CD4-positive, CD25-positive, alpha-beta regulatory T cell (primary cell): ENCODE results near the gene TMEM132C. TPM values are rescaled to one million over a fixed set of nuclear protein-coding genes. Genes with fewer than 3 reads are reported as not detected.

Experiments
- ATAC-seq, 2 donors: fragments of 150-1000 bp; cut with Tn5 transposase; one replicate each; pipeline ENCODE4 v1.10.0; 2021; ENCODE audit warnings: low read depth in 2 of 2, moderate number of reproducible peaks in 2 of 2, moderate library complexity in 1 of 2
- DNase-seq, 3 donors: peaks; one replicate each; pipeline versions ENCODE4 v3.0.0 to v3.0.0-alpha.2; 2012 to 2022; ENCODE audit warnings: mixed read lengths in 1 of 3
- H3K27ac ChIP-seq: one replicate; pipeline ENCODE4 v1.7.0; 2013; ENCODE audit warnings: mild to moderate bottlenecking, low read length; ENCODE audit not compliant: insufficient read depth, poor library complexity, severe bottlenecking
- H3K27me3 ChIP-seq: one replicate; pipeline ENCODE4 v1.7.0; 2013; ENCODE audit warnings: low read length; ENCODE audit not compliant: control insufficient read depth, insufficient read depth
- H3K36me3 ChIP-seq: one replicate; pipeline ENCODE4 v1.7.0; 2013; ENCODE audit warnings: mild to moderate bottlenecking, low read length, moderate library complexity; ENCODE audit not compliant: control insufficient read depth, insufficient read depth
- H3K4me1 ChIP-seq: 2 replicates; pipeline ENCODE4 v1.7.0; 2013; ENCODE audit warnings: mild to moderate bottlenecking, low read length; ENCODE audit not compliant: insufficient read depth, control insufficient read depth, poor library complexity, severe bottlenecking
- H3K4me3 ChIP-seq: one replicate; pipeline ENCODE4 v1.7.0; 2013; ENCODE audit warnings: low read depth, mild to moderate bottlenecking, low read length, moderate library complexity
- H3K9me3 ChIP-seq, 2 experiments: 1 replicate in 1 of 2; 2 replicates in 1 of 2; pipeline ENCODE4 v1.7.0; 2013; ENCODE audit warnings: low read length in 2 of 2, mild to moderate bottlenecking in 1 of 2, moderate library complexity in 1 of 2; ENCODE audit not compliant: control insufficient read depth in 2 of 2
- H3K27ac Mint-ChIP-seq, 3 donors: one replicate each; pipeline ENCODE4 v1.8.0; 2020 to 2022; ENCODE audit warnings: mild to moderate bottlenecking in 3 of 3, mixed read lengths in 3 of 3, moderate library complexity in 2 of 3
- H3K27me3 Mint-ChIP-seq: one replicate; pipeline ENCODE4 v1.8.0; 2022; ENCODE audit warnings: mild to moderate bottlenecking, mixed read lengths
- H3K36me3 Mint-ChIP-seq: one replicate; pipeline ENCODE4 v1.8.0; 2020; ENCODE audit warnings: mixed read lengths
- H3K4me1 Mint-ChIP-seq, 4 donors: one replicate each; pipeline ENCODE4 v1.8.0; 2020 to 2022; ENCODE audit warnings: mixed read lengths in 4 of 4, mild to moderate bottlenecking in 1 of 4
- H3K4me3 Mint-ChIP-seq, 4 donors: one replicate each; pipeline ENCODE4 v1.8.0; 2020 to 2022; ENCODE audit warnings: mild to moderate bottlenecking in 4 of 4, mixed read lengths in 4 of 4, moderate library complexity in 3 of 4
- H3K9me3 Mint-ChIP-seq, 7 donors: one replicate each; pipeline ENCODE4 v1.8.0; 2020 to 2022; ENCODE audit warnings: mixed read lengths in 7 of 7, mild to moderate bottlenecking in 3 of 7, moderate library complexity in 2 of 7
- polyA plus RNA-seq, 4 donors: library from polyadenylated mRNA; unstranded; fragments of 300-500 nt; fragmentation: Illumina TruSeq; gene quantifications; one replicate each; pipeline ENCODE4 v1.2.3, GENCODE V29; 2021
- total RNA-seq: library from RNA; stranded (reverse); gene quantifications from one replicate; pipeline ENCODE4 v1.2.3, GENCODE V29; 2022

The TMEM132C gene
- total and polyA plus RNA-seq, 5 donors from 2014 or later: 0.06 TPM; not detected in 4

- no peak for ATAC-seq
- no peaks in the 10 kb centered on the region for H3K9me3 ChIP-seq
- H3K4me3 Mint-ChIP-seq: no peak overlapping the region
- DNase-seq: no peak
- no peaks in the 10 kb centered on the region for H3K36me3 Mint-ChIP-seq
- H3K4me1 Mint-ChIP-seq: no peaks in the 10 kb centered on the region
- H3K27ac ChIP-seq: no peak overlapping the region
- no peak overlapping the region for H3K4me3 ChIP-seq
- H3K27ac Mint-ChIP-seq: no peak overlapping the region
- no peaks in the 10 kb centered on the region for H3K27me3 ChIP-seq
- peaks cover 0 to 11% (median 4%) of the 10 kb centered on the region in 7 donors for H3K9me3 Mint-ChIP-seq
- H3K27me3 Mint-ChIP-seq: peaks cover 5% of the 10 kb centered on the region
- no peaks in the 10 kb centered on the region for H3K4me1 ChIP-seq
- no peaks in the 10 kb centered on the region for H3K36me3 ChIP-seq
Measured at GRCh38 chr12:128402486-128403243, 135.7 kb downstream of the TMEM132C start.

- ATAC-seq (no peak), DNase-seq (no peak)
- H3K27me3 Mint-ChIP-seq: peaks cover 4% of the 10 kb centered on the region
- peaks cover 0 to 11% (median 7%) of the 10 kb centered on the region in 7 donors for H3K9me3 Mint-ChIP-seq
- H3K4me3 Mint-ChIP-seq: no peak overlapping the region
- no peaks in the 10 kb centered on the region for H3K4me1 ChIP-seq
- H3K4me1 Mint-ChIP-seq: no peaks in the 10 kb centered on the region
- H3K36me3 ChIP-seq: no peaks in the 10 kb centered on the region
- H3K27me3 ChIP-seq: no peaks in the 10 kb centered on the region
- H3K36me3 Mint-ChIP-seq: no peaks in the 10 kb centered on the region
- H3K4me3 ChIP-seq: no peak overlapping the region
- no peak overlapping the region for H3K27ac Mint-ChIP-seq
- H3K27ac ChIP-seq: no peak overlapping the region
- H3K9me3 ChIP-seq: no peaks in the 10 kb centered on the region
Measured at GRCh38 chr12:128408669-128409068, 141.7 kb downstream of the TMEM132C start.

DNA sequence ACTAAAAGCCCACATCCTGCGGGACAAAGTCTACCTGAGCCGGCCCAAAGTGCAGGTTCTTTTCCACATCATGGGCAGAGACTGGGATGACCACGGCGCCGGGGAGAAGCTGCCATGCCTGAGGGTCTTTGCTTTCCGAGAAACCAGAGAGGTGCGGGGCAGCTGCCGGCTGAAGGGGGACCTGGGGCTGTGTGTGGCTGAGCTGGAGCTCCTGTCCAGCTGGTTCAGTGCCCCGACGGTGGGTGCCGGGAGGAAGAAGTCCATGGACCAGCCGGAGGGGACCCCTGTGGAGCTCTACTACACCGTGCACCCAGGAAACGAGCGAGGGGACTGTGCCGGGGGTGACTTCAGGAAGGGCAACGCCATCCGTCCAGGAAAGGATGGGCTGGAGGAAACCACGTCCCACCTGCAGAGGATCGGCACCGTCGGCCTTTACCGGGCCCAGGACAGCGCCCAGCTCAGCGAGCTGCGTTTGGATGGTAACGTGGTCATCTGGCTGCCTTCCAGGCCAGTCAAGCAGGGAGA is 148.1 kb downstream of the TMEM132C start:
- no peak overlapping the region for H3K27ac ChIP-seq
- no peak overlapping the region for H3K4me3 ChIP-seq
- Mint-ChIP-seq H3K4me1 (no peaks in the 10 kb centered on the region), H3K27ac (no peak overlapping the region), H3K36me3 (no peaks in the 10 kb centered on the region), H3K9me3 (peaks cover 0 to 8% (median 2%) of the 10 kb centered on the region in 7 donors), H3K27me3 (no peaks in the 10 kb centered on the region), H3K4me3 (no peak overlapping the region)
- H3K36me3 ChIP-seq: no peaks in the 10 kb centered on the region
- H3K9me3 ChIP-seq: no peaks in the 10 kb centered on the region
- DNase-seq (no peak), ATAC-seq (no peak)
- no peaks in the 10 kb centered on the region for H3K4me1 ChIP-seq
- no peaks in the 10 kb centered on the region for H3K27me3 ChIP-seq

GRCh38 chr12:128418944-128419343 is 152.0 kb downstream of the TMEM132C start:
- H3K9me3 Mint-ChIP-seq: peaks cover 0 to 5% (median 2%) of the 10 kb centered on the region in 7 donors
- H3K4me1 Mint-ChIP-seq: no peaks in the 10 kb centered on the region
- Histone ChIP-seq H3K27me3 (no peaks in the 10 kb centered on the region), H3K4me1 (no peaks in the 10 kb centered on the region), H3K27ac (no peak overlapping the region), H3K4me3 (no peak overlapping the region), H3K9me3 (no peaks in the 10 kb centered on the region), H3K36me3 (no peaks in the 10 kb centered on the region)
- no peak for DNase-seq
- H3K36me3 Mint-ChIP-seq: no peaks in the 10 kb centered on the region
- no peak overlapping the region for H3K27ac Mint-ChIP-seq
- H3K27me3 Mint-ChIP-seq: no peaks in the 10 kb centered on the region
- no peak overlapping the region for H3K4me3 Mint-ChIP-seq
- no peak for ATAC-seq

GRCh38 chr12:128420163-128420562 is 153.2 kb downstream of the TMEM132C start:
- Mint-ChIP-seq H3K27ac (no peak overlapping the region), H3K36me3 (no peaks in the 10 kb centered on the region), H3K9me3 (peaks cover 0 to 13% (median 2%) of the 10 kb centered on the region in 7 donors), H3K4me1 (no peaks in the 10 kb centered on the region), H3K27me3 (no peaks in the 10 kb centered on the region), H3K4me3 (no peak overlapping the region)
- Histone ChIP-seq H3K27ac (no peak overlapping the region), H3K36me3 (no peaks in the 10 kb centered on the region), H3K4me3 (no peak overlapping the region), H3K4me1 (no peaks in the 10 kb centered on the region), H3K9me3 (no peaks in the 10 kb centered on the region), H3K27me3 (no peaks in the 10 kb centered on the region)
- DNase-seq: no peak
- ATAC-seq: no peak

GRCh38 chr12:128421375-128421774 is 154.4 kb downstream of the TMEM132C start:
- no peak overlapping the region for H3K27ac ChIP-seq
- H3K36me3 Mint-ChIP-seq: no peaks in the 10 kb centered on the region
- no peaks in the 10 kb centered on the region for H3K27me3 ChIP-seq
- no peak overlapping the region for H3K27ac Mint-ChIP-seq
- H3K9me3 Mint-ChIP-seq: peaks cover 0 to 13% (median 2%) of the 10 kb centered on the region in 7 donors
- no peaks in the 10 kb centered on the region for H3K4me1 Mint-ChIP-seq
- H3K9me3 ChIP-seq: no peaks in the 10 kb centered on the region
- no peak overlapping the region for H3K4me3 ChIP-seq
- DNase-seq (no peak), ATAC-seq (no peak)
- H3K36me3 ChIP-seq: no peaks in the 10 kb centered on the region
- no peak overlapping the region for H3K4me3 Mint-ChIP-seq
- no peaks in the 10 kb centered on the region for H3K27me3 Mint-ChIP-seq
- H3K4me1 ChIP-seq: no peaks in the 10 kb centered on the region

- Histone ChIP-seq H3K27ac (no peak overlapping the region), H3K9me3 (no peaks in the 10 kb centered on the region), H3K4me3 (no peak overlapping the region), H3K4me1 (no peaks in the 10 kb centered on the region), H3K27me3 (no peaks in the 10 kb centered on the region), H3K36me3 (no peaks in the 10 kb centered on the region)
- ATAC-seq (no peak), DNase-seq (no peak)
- no peak overlapping the region for H3K27ac Mint-ChIP-seq
- no peaks in the 10 kb centered on the region for H3K36me3 Mint-ChIP-seq
- H3K4me3 Mint-ChIP-seq: no peak overlapping the region
- no peaks in the 10 kb centered on the region for H3K4me1 Mint-ChIP-seq
- no peaks in the 10 kb centered on the region for H3K27me3 Mint-ChIP-seq
- H3K9me3 Mint-ChIP-seq: peaks cover 0 to 13% (median 2%) of the 10 kb centered on the region in 7 donors
Measured at GRCh38 chr12:128423205-128423604, 156.2 kb downstream of the TMEM132C start.

GRCh38 chr12:128424931-128425431 is 158.0 kb downstream of the TMEM132C start:
- H3K36me3 Mint-ChIP-seq: no peaks in the 10 kb centered on the region
- no peak overlapping the region for H3K4me3 Mint-ChIP-seq
- no peaks in the 10 kb centered on the region for H3K27me3 ChIP-seq
- no peak for DNase-seq
- no peaks in the 10 kb centered on the region for H3K4me1 ChIP-seq
- H3K27ac ChIP-seq: no peak overlapping the region
- ATAC-seq: no peak
- H3K4me3 ChIP-seq: no peak overlapping the region
- no peaks in the 10 kb centered on the region for H3K4me1 Mint-ChIP-seq
- H3K27me3 Mint-ChIP-seq: no peaks in the 10 kb centered on the region
- H3K9me3 Mint-ChIP-seq: peaks cover 0 to 13% (median 2%) of the 10 kb centered on the region in 7 donors
- H3K9me3 ChIP-seq: no peaks in the 10 kb centered on the region
- no peaks in the 10 kb centered on the region for H3K36me3 ChIP-seq
- no peak overlapping the region for H3K27ac Mint-ChIP-seq
